ENCODE data around the gene ANXA11.

ANXA11 gene

GRCh38 chr10:80176526-80176925 is 28.8 kb downstream of the ANXA11 start:
- TF ChIP-seq CTCF (IDR thresholded peaks at IDR 0.05; ENCODE audit: low read depth, low read length, missing control alignments), result no peak
- DNase-seq (ENCODE audit: low read depth), result no peak
- no peak overlapping the region for H3K4me3 ChIP-seq (ENCODE audit: low read depth, low read length)

GRCh38 chr10:80174641-80175395 is 30.5 kb downstream of the ANXA11 start:
- no peak for TF ChIP-seq CTCF (IDR thresholded peaks at IDR 0.05; ENCODE audit: low read depth, low read length, missing control alignments)
- no peak for DNase-seq (ENCODE audit: low read depth)
- no peak overlapping the region for H3K4me3 ChIP-seq (ENCODE audit: low read depth, low read length)

GRCh38 chr10:80173466-80173865 is 31.9 kb downstream of the ANXA11 start:
- no peak overlapping the region for H3K4me3 ChIP-seq (ENCODE audit: low read depth, low read length)
- DNase-seq (ENCODE audit: low read depth), result no peak
- TF ChIP-seq CTCF (IDR thresholded peaks at IDR 0.05; ENCODE audit: low read depth, low read length, missing control alignments), result no peak

DNA sequence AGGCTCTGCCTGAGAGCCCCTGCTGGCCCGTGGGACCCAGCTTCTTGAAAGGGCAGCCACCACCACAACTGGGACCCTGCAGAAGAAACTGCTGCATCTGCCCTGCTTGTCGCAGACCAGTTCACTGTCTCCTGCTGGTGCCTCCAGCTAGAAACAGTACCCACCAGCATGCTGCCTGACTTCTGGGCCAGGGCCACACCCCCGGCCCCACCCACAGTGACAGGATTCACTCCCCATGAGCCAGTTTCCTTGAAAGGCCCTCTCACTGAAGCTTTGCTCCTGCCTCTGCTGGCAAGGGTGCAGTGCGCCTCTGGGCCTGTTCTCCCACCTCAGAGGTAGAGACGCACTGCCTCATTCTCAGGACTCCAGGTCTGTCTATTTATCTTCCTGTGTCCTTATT is 32.4 kb downstream of the ANXA11 start:
- TF ChIP-seq CTCF (IDR thresholded peaks at IDR 0.05; ENCODE audit: low read depth, low read length, missing control alignments), result no peak
- DNase-seq (ENCODE audit: low read depth), result no peak

GRCh38 chr10:80171248-80171660 is 34.1 kb downstream of the ANXA11 start:
- no peak for TF ChIP-seq CTCF (IDR thresholded peaks at IDR 0.05; ENCODE audit: low read depth, low read length, missing control alignments)
- DNase-seq (ENCODE audit: low read depth), result no peak
- H3K4me3 ChIP-seq (ENCODE audit: low read depth, low read length), result no peak overlapping the region

More for the DNA sequence above, 32.4 kb downstream of the ANXA11 start:
- H3K4me3 ChIP-seq (ENCODE audit: low read depth, low read length), result no peak overlapping the region

DNA sequence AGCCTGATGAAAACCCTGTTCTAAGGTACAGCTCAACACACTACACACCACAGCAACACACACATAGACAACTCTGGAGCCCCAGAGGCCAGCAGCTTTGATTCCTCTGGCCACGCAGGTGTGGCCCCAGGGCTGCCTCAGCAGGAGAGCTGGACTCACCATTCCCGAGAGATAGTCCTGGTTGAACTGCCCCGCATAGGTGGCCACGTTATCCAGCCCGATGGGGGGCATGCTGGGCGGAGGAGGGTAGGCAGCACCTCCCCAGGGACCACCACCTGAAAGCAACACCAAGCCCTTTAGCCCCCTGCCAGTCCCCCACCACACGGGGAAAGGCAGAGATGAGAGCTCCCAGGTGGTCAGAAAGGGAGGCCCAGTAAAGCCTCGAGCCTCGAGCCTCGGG is 34.7 kb downstream of the ANXA11 start:
- no peak for TF ChIP-seq CTCF (IDR thresholded peaks at IDR 0.05; ENCODE audit: low read depth, low read length, missing control alignments)
- no peak for DNase-seq (ENCODE audit: low read depth)
- H3K4me3 ChIP-seq (ENCODE audit: low read depth, low read length), result no peak overlapping the region

GRCh38 chr10:80170026-80170425 is 35.3 kb downstream of the ANXA11 start:
- TF ChIP-seq CTCF (IDR thresholded peaks at IDR 0.05; ENCODE audit: low read depth, low read length, missing control alignments), result no peak
- no peak overlapping the region for H3K4me3 ChIP-seq (ENCODE audit: low read depth, low read length)
- no peak for DNase-seq (ENCODE audit: low read depth)
